ENCODE measurements around the gene LRP1. TPM values are rescaled to one million over a fixed set of nuclear protein-coding genes. Genes with fewer than 3 reads are reported as not detected.
A peak's percentile ranks its signal among the peaks of the same experiment; 100 is the strongest.

The LRP1 gene
- total and polyA plus RNA-seq, 2 of the 13 experiments (the other 11 are each of a cell fraction or from before 2014, with no cell fraction given): 14.7 to 30.8 TPM

DNA sequence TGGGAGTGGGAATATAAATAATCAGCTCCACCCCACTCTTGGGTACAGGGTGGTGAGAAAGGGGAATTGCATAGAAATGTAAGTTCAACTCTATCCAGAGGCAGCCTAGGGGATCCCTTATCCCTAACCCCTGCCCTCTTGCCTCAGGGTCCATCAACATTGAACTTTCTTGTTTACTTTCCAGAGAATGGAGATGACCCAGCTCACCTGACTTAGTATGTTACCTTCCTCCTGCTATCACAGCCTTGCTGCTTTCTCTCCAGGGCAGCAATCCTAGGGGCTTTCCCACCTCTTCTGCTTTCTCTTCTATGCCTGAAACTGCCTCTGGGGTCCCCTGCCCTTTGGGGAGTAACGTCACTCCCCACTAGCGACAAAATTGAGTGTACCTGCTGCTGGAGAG is 2.7 kb downstream of the LRP1 start (continued):
- TF ChIP-seq ZFP36L1 (CRISPR knock-in tag; IDR thresholded peaks at IDR 0.05) (no peak), SALL1 (CRISPR knock-in tag; IDR thresholded peaks at IDR 0.05) (peak; percentile 32), CHCHD3 (CRISPR knock-in tag; IDR thresholded peaks at IDR 0.05) (no peak), PITX1 (CRISPR knock-in tag; IDR thresholded peaks at IDR 0.05) (0 out of 2 replicates have a peak, but pooled peaks have one; percentile 43), NR2F6 (IDR thresholded peaks at IDR 0.05) (peak; percentile 96), NR2F6 (CRISPR knock-in tag; IDR thresholded peaks at IDR 0.05) (peak; percentile 96), NFKBIZ (CRISPR knock-in tag; IDR thresholded peaks at IDR 0.05) (0 out of 2 replicates have a peak, but pooled peaks have one; percentile 42), SP5 (CRISPR knock-in tag; IDR thresholded peaks at IDR 0.05; ENCODE audit: borderline replicate concordance, low read depth) (peak; percentile 58), ZBTB3 (CRISPR knock-in tag; IDR thresholded peaks at IDR 0.05; ENCODE audit: borderline replicate concordance, low read depth) (no peak), TEAD3 (CRISPR knock-in tag; optimal IDR thresholded peaks at IDR 0.05; ENCODE audit: borderline replicate concordance) (peak; percentile 64), KAT8 (CRISPR knock-in tag; IDR thresholded peaks at IDR 0.05) (no peak), BHLHE40 (IDR thresholded peaks at IDR 0.05; ENCODE audit: low read length) (peak; percentile 76), NCOA2 (CRISPR knock-in tag; IDR thresholded peaks at IDR 0.05) (peak; percentile 58), ZNF251 (CRISPR knock-in tag; IDR thresholded peaks at IDR 0.05) (no peak), ZNF614 (CRISPR knock-in tag; IDR thresholded peaks at IDR 0.05; ENCODE audit: borderline replicate concordance) (peak; percentile 48; the same call in 1 of the 2 replicates), SKI (IDR thresholded peaks at IDR 0.05; ENCODE audit: partially characterized antibody) (peak; percentile 33), HBP1 (CRISPR knock-in tag; IDR thresholded peaks at IDR 0.05; ENCODE audit: low read depth) (peak; percentile 22; the same call in 1 of the 2 replicates), MLX (CRISPR knock-in tag; IDR thresholded peaks at IDR 0.05) (0 out of 2 replicates have a peak, but pooled peaks have one; percentile 35), TCF7 (IDR thresholded peaks at IDR 0.05; ENCODE audit: low read depth) (peak; percentile 33; the same call in 1 of the 2 replicates)
- TF ChIP-seq, protein P1, sequence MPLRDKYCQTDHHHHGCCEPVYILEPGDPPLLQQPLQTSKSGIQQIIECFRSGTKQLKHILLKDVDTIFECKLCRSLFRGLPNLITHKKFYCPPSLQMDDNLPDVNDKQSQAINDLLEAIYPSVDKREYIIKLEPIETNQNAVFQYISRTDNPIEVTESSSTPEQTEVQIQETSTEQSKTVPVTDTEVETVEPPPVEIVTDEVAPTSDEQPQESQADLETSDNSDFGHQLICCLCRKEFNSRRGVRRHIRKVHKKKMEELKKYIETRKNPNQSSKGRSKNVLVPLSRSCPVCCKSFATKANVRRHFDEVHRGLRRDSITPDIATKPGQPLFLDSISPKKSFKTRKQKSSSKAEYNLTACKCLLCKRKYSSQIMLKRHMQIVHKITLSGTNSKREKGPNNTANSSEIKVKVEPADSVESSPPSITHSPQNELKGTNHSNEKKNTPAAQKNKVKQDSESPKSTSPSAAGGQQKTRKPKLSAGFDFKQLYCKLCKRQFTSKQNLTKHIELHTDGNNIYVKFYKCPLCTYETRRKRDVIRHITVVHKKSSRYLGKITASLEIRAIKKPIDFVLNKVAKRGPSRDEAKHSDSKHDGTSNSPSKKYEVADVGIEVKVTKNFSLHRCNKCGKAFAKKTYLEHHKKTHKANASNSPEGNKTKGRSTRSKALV (CRISPR knock-in tag; IDR thresholded peaks at IDR 0.05): no peak
- TF ChIP-seq, protein P2, sequence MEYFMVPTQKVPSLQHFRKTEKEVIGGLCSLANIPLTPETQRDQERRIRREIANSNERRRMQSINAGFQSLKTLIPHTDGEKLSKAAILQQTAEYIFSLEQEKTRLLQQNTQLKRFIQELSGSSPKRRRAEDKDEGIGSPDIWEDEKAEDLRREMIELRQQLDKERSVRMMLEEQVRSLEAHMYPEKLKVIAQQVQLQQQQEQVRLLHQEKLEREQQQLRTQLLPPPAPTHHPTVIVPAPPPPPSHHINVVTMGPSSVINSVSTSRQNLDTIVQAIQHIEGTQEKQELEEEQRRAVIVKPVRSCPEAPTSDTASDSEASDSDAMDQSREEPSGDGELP (IDR thresholded peaks at IDR 0.05; ENCODE audit: borderline replicate concordance, low read depth): peak; percentile 74; the same call in 1 of the 2 replicates
- TF ChIP-seq, protein P3, sequence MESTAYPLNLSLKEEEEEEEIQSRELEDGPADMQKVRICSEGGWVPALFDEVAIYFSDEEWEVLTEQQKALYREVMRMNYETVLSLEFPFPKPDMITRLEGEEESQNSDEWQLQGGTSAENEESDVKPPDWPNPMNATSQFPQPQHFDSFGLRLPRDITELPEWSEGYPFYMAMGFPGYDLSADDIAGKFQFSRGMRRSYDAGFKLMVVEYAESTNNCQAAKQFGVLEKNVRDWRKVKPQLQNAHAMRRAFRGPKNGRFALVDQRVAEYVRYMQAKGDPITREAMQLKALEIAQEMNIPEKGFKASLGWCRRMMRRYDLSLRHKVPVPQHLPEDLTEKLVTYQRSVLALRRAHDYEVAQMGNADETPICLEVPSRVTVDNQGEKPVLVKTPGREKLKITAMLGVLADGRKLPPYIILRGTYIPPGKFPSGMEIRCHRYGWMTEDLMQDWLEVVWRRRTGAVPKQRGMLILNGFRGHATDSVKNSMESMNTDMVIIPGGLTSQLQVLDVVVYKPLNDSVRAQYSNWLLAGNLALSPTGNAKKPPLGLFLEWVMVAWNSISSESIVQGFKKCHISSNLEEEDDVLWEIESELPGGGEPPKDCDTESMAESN (CRISPR knock-in tag; conservative IDR thresholded peaks at IDR 0.05): 0 out of 2 replicates have a peak, but pooled peaks have one; percentile 19

Measured in HepG2 (cell line).